GM21367 (cell line): ENCODE data around the gene LRP1B.
"Not testable (repeated sequence)": the region's sequence is repeated elsewhere in the genome, so short reads cannot be mapped to it uniquely, and the experiment has no call there.

Experiments
- ATAC-seq: cut with Tn5 transposase; IDR thresholded peaks from one replicate; pipeline ENCODE4 v1.9.1; 2021; ENCODE audit not compliant: unreplicated experiment

LRP1B gene

GRCh38 chr2:142104134-142104758 is 26.6 kb downstream of the LRP1B start:
- no peak for ATAC-seq

GRCh38 chr2:142100970-142101369 is 29.8 kb downstream of the LRP1B start:
- no peak for ATAC-seq

GRCh38 chr2:142100139-142100873 is 30.5 kb downstream of the LRP1B start:
- ATAC-seq, result no peak

- no peak for ATAC-seq
Measured at GRCh38 chr2:142097711-142098110, 33.1 kb downstream of the LRP1B start.

GRCh38 chr2:142095647-142096046 is 35.2 kb downstream of the LRP1B start:
- no peak for ATAC-seq

GRCh38 chr2:142094233-142094632 is 36.6 kb downstream of the LRP1B start:
- ATAC-seq, result no peak

GRCh38 chr2:142088058-142088568 is 42.7 kb downstream of the LRP1B start:
- no peak for ATAC-seq

- not testable (repeated sequence) for ATAC-seq
Measured at GRCh38 chr2:142087585-142087984, 43.2 kb downstream of the LRP1B start.

GRCh38 chr2:142082368-142082767 is 48.4 kb downstream of the LRP1B start:
- no peak for ATAC-seq

- ATAC-seq, result no peak
Measured at GRCh38 chr2:142076317-142076716, 54.5 kb downstream of the LRP1B start.

- no peak for ATAC-seq
Measured at GRCh38 chr2:142075826-142076225, 55.0 kb downstream of the LRP1B start.

GRCh38 chr2:142069251-142069888 is 61.4 kb downstream of the LRP1B start:
- no peak for ATAC-seq

GRCh38 chr2:142065700-142066099 is 65.1 kb downstream of the LRP1B start:
- no peak for ATAC-seq

- no peak for ATAC-seq
Measured at GRCh38 chr2:142065156-142065555, 65.7 kb downstream of the LRP1B start.

- no peak for ATAC-seq
Measured at GRCh38 chr2:142061733-142062132, 69.1 kb downstream of the LRP1B start.

- no peak for ATAC-seq
Measured at GRCh38 chr2:142058149-142058548, 72.7 kb downstream of the LRP1B start.

- ATAC-seq, result no peak
Measured at GRCh38 chr2:142056784-142057183, 74.0 kb downstream of the LRP1B start.

GRCh38 chr2:142052220-142052863 is 78.5 kb downstream of the LRP1B start:
- no peak for ATAC-seq

- no peak for ATAC-seq
Measured at GRCh38 chr2:142048581-142048980, 82.2 kb downstream of the LRP1B start.

- ATAC-seq, result no peak
Measured at GRCh38 chr2:142045641-142046040, 85.2 kb downstream of the LRP1B start.

- ATAC-seq, result no peak
Measured at GRCh38 chr2:142044197-142044596, 86.6 kb downstream of the LRP1B start.
